B cell (primary cell): ENCODE results near the gene TSPY10.
"Not testable (repeated sequence)": the region's sequence is repeated elsewhere in the genome, so short reads cannot be mapped to it uniquely, and the experiment has no call there.

Source experiments
- EZH2 ChIP-seq: IDR thresholded peaks from 2 replicates; pipeline ENCODE4 v1.6.1; 2012; ENCODE audit warnings: borderline replicate concordance, low read depth, mild to moderate bottlenecking, moderate library complexity, low read length; ENCODE audit not compliant: insufficient read depth, poor library complexity, severe bottlenecking
- TF ChIP-seq, protein P1 (sequence below): fragments of 200-600 bp; IDR thresholded peaks from one replicate; pipeline ENCODE4 v1.8.0; 2022; ENCODE audit warnings: antibody characterized with exemption, mild to moderate bottlenecking

DNA sequence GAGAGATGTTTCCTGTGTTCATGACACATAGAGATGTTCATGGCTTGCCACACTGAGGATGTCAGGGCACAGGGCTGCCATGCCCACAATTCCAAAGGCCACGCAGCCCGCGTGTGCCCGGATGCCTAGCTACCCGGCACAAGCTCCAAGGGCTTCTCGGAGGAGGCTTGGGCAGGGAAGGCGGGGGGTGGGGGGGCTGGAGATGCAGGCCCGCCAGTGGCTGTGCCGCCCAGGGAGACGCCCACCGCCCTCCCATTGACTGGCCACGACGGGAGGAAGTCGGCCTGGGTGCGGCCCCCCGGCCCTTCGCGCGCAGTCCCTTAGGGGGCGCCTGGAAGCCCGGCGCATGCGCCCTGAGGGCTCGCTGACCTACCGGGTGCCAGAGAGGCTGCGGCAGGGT, 40.7 kb upstream of the TSPY10 start, which contains the start of gene TSPY9:
- TF ChIP-seq EZH2, result not testable (repeated sequence)
- TF ChIP-seq, protein P1, sequence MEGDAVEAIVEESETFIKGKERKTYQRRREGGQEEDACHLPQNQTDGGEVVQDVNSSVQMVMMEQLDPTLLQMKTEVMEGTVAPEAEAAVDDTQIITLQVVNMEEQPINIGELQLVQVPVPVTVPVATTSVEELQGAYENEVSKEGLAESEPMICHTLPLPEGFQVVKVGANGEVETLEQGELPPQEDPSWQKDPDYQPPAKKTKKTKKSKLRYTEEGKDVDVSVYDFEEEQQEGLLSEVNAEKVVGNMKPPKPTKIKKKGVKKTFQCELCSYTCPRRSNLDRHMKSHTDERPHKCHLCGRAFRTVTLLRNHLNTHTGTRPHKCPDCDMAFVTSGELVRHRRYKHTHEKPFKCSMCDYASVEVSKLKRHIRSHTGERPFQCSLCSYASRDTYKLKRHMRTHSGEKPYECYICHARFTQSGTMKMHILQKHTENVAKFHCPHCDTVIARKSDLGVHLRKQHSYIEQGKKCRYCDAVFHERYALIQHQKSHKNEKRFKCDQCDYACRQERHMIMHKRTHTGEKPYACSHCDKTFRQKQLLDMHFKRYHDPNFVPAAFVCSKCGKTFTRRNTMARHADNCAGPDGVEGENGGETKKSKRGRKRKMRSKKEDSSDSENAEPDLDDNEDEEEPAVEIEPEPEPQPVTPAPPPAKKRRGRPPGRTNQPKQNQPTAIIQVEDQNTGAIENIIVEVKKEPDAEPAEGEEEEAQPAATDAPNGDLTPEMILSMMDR, result not testable (repeated sequence)
